Renal pelvis (tissue), 4 donors: ENCODE data around the gene SYT3. TPM values are rescaled to one million over a fixed set of nuclear protein-coding genes. Genes with fewer than 3 reads are reported as not detected.
"Not testable (repeated sequence)": the region's sequence is repeated elsewhere in the genome, so short reads cannot be mapped to it uniquely, and the experiment has no call there.

Experiments
- DNase-seq: peaks from one replicate; pipeline ENCODE4 v3.0.0-alpha.2; 2013
- polyA plus RNA-seq, 3 donors: library from polyadenylated mRNA; unstranded; fragments of 120-200 nt; gene quantifications; one replicate each; pipeline ENCODE4 v1.2.1, GENCODE V29; 2013; ENCODE audit not compliant: insufficient read length in 3 of 3

SYT3 gene
- polyA plus RNA-seq, 3 donors: 0.87 to 1.2 (median 0.90) TPM

GRCh38 chr19:50604264-50605073 is 35.2 kb downstream of the SYT3 start:
- DNase-seq: not testable (repeated sequence)

GRCh38 chr19:50602935-50603334 is 36.7 kb downstream of the SYT3 start:
- DNase-seq: no peak

- DNase-seq: no peak
These were observed 37.2 kb downstream of the SYT3 start for GRCh38 chr19:50602496-50602895.

- no peak for DNase-seq
These were observed 37.6 kb downstream of the SYT3 start for GRCh38 chr19:50602089-50602422.

GRCh38 chr19:50601407-50602088 is 38.1 kb downstream of the SYT3 start:
- DNase-seq: no peak

GRCh38 chr19:50599427-50599826 is 40.3 kb downstream of the SYT3 start:
- DNase-seq: no peak

- DNase-seq: no peak
These were observed 49.5 kb downstream of the SYT3 start for GRCh38 chr19:50590191-50590590.

GRCh38 chr19:50581795-50582660 is 57.7 kb downstream of the SYT3 start:
- DNase-seq: not testable (repeated sequence)

- peak; percentile 38 for DNase-seq
These were observed 58.6 kb downstream of the SYT3 start for GRCh38 chr19:50580970-50581634.

- no peak for DNase-seq
These were observed 59.4 kb downstream of the SYT3 start for GRCh38 chr19:50580240-50580639.

- DNase-seq: not testable (repeated sequence)
These were observed 62.9 kb downstream of the SYT3 start for GRCh38 chr19:50576769-50577168.

GRCh38 chr19:50573741-50574461 is 65.8 kb downstream of the SYT3 start:
- DNase-seq: no peak

Other genes with a start within 250 kb of the SYT3 start
- 1 to 10 TPM; 1.3 to 2.1 (median 1.3) TPM for gene SPIB, start 220.9 kb downstream of the SYT3 start, polyA plus RNA-seq
- gene MYBPC2, start 207.0 kb downstream of the SYT3 start, polyA plus RNA-seq: 1 to 10 TPM in 2 of 3 donors, under 1 TPM in 1; 0.53 to 1.6 (median 1.0) TPM
- gene EMC10, start 163.4 kb downstream of the SYT3 start, polyA plus RNA-seq: 100 to 1,000 TPM; 128 to 186 (median 173) TPM
- 10 to 100 TPM in 2 of 3 donors, 1 to 10 TPM in 1; 7.9 to 10.7 (median 10.0) TPM for gene GARIN5A, start 163.0 kb downstream of the SYT3 start, polyA plus RNA-seq
- 10 to 100 TPM; 12.9 to 15.1 (median 14.1) TPM for gene JOSD2, start 128.7 kb downstream of the SYT3 start, polyA plus RNA-seq
- 10 to 100 TPM; 11.5 to 15.1 (median 14.4) TPM for gene ASPDH, start 126.0 kb downstream of the SYT3 start, polyA plus RNA-seq
- 10 to 100 TPM; 19.6 to 27.6 (median 22.7) TPM for gene LRRC4B, start 71.4 kb downstream of the SYT3 start, polyA plus RNA-seq
- 1 to 10 TPM; 3.1 to 6.7 (median 4.4) TPM for gene C19orf81, start 9.6 kb upstream of the SYT3 start, polyA plus RNA-seq
- 1 to 10 TPM; 4.9 to 7.6 (median 6.5) TPM for gene SHANK1, start 79.9 kb upstream of the SYT3 start, polyA plus RNA-seq
- gene CLEC11A, start 83.5 kb upstream of the SYT3 start, polyA plus RNA-seq: 10 to 100 TPM; 28.1 to 40.3 (median 30.4) TPM
- not detected for gene GPR32, start 130.6 kb upstream of the SYT3 start, polyA plus RNA-seq
- under 1 TPM in 1 of 3 donors, not detected in 2; 0.09 TPM for gene ACP4, start 150.5 kb upstream of the SYT3 start, polyA plus RNA-seq
- gene KLK1, start 183.9 kb upstream of the SYT3 start, polyA plus RNA-seq: 1 to 10 TPM; 1.2 to 1.7 (median 1.3) TPM
- not detected for gene KLK15, start 193.7 kb upstream of the SYT3 start, polyA plus RNA-seq
- under 1 TPM; 0.47 to 0.58 (median 0.51) TPM for gene KLK3, start 215.0 kb upstream of the SYT3 start, polyA plus RNA-seq
- gene KLK2, start 233.6 kb upstream of the SYT3 start, polyA plus RNA-seq: under 1 TPM in 2 of 3 donors, not detected in 1; 0.21 to 0.34 TPM